Hepatocyte (in vitro differentiated cells): ENCODE measurements around the gene ZC3H4. TPM values are rescaled to one million over a fixed set of nuclear protein-coding genes. Genes with fewer than 3 reads are reported as not detected.

Source experiments
- DNase-seq: peaks from one replicate; pipeline ENCODE4 v3.0.0-alpha.2; 2016; ENCODE audit warnings: low spot score
- H2AFZ ChIP-seq: fragments of 200-600 bp; sonication (generic); 2 replicates; pipeline ENCODE4 v1.6.0; 2016; ENCODE audit warnings: antibody characterized with exemption, mild to moderate bottlenecking
- H3K27ac ChIP-seq: fragments of 200-600 bp; sonication (generic); 2 replicates; pipeline ENCODE4 v1.5.1; 2016; ENCODE audit warnings: mild to moderate bottlenecking
- H3K27me3 ChIP-seq: fragments of 200-600 bp; sonication (generic); 2 replicates; pipeline ENCODE4 v1.6.1; 2016
- H3K36me3 ChIP-seq: fragments of 200-600 bp; sonication (generic); replicated peaks from 2 replicates; pipeline ENCODE4 v1.5.1; 2016; ENCODE audit warnings: low read depth; ENCODE audit not compliant: insufficient read depth
- H3K4me1 ChIP-seq: fragments of 200-600 bp; sonication (generic); 2 replicates; pipeline ENCODE4 v1.5.1; 2016; ENCODE audit warnings: mild to moderate bottlenecking, moderate library complexity; ENCODE audit not compliant: insufficient read depth
- H3K4me2 ChIP-seq: fragments of 200-600 bp; sonication (generic); 2 replicates; pipeline ENCODE4 v1.6.0; 2016
- H3K4me3 ChIP-seq: fragments of 200-600 bp; sonication (generic); 2 replicates; pipeline ENCODE4 v1.5.1; 2016; ENCODE audit warnings: mild to moderate bottlenecking
- H3K79me2 ChIP-seq: fragments of 200-600 bp; sonication (generic); 2 replicates; pipeline ENCODE4 v1.6.0; 2017; ENCODE audit warnings: mild to moderate bottlenecking
- H3K9me2 ChIP-seq: fragments of 200-600 bp; sonication (generic); replicated peaks from 2 replicates; pipeline ENCODE4 v1.6.0; 2017; ENCODE audit warnings: mild to moderate bottlenecking; ENCODE audit not compliant: insufficient read depth
- H3K9me3 ChIP-seq: fragments of 200-600 bp; sonication (generic); 2 replicates; pipeline ENCODE4 v1.5.1; 2016; ENCODE audit warnings: low read depth, mild to moderate bottlenecking
- H4K20me1 ChIP-seq: fragments of 200-600 bp; sonication (generic); 2 replicates; pipeline ENCODE4 v1.6.0; 2016; ENCODE audit warnings: mild to moderate bottlenecking; ENCODE audit not compliant: insufficient read depth, poor library complexity, severe bottlenecking
- CTCF ChIP-seq: fragments of 200-600 bp; sonication (generic); IDR thresholded peaks from 2 replicates; pipeline ENCODE4 v1.5.1; 2016; ENCODE audit warnings: antibody characterized with exemption, mild to moderate bottlenecking; ENCODE audit not compliant: poor library complexity
- EZH2 ChIP-seq: fragments of 200-600 bp; sonication (generic); IDR thresholded peaks from 2 replicates; pipeline ENCODE4 v1.6.1; 2016; ENCODE audit warnings: antibody characterized with exemption, mild to moderate bottlenecking, borderline replicate concordance
- EZH2phosphoT487 ChIP-seq: fragments of 200-600 bp; sonication (generic); IDR thresholded peaks from one replicate; pipeline ENCODE4 v1.6.1; 2018; ENCODE audit warnings: antibody characterized with exemption, mild to moderate bottlenecking, low read depth, moderate library complexity; ENCODE audit not compliant: unreplicated experiment, severe bottlenecking
- WGBS: methylation state at CpG from one replicate; pipeline ENCODE4 v1.1.6; 2016; ENCODE audit warnings: low lambda C conversion rate; ENCODE audit errors: missing lambda C conversion rate; 5-methylcytosine and 5-hydroxymethylcytosine counted together
- polyA plus RNA-seq: library from polyadenylated mRNA; unstranded; fragments of >200 nt; fragmentation: Nextera tagmentation; extraction: Ambion mirVana; gene quantifications from 2 replicates; pipeline ENCODE4 v1.2.1, GENCODE V29; 2016
- total RNA-seq: library from RNA; depleted of rRNA; stranded (reverse); fragments of >200 nt; gene quantifications from 2 replicates; pipeline ENCODE4 v1.2.3, GENCODE V29; 2014

The ZC3H4 gene
- total and polyA plus RNA-seq, 2 experiments from 2014 or later = 4.3 to 13.1 TPM

DNA sequence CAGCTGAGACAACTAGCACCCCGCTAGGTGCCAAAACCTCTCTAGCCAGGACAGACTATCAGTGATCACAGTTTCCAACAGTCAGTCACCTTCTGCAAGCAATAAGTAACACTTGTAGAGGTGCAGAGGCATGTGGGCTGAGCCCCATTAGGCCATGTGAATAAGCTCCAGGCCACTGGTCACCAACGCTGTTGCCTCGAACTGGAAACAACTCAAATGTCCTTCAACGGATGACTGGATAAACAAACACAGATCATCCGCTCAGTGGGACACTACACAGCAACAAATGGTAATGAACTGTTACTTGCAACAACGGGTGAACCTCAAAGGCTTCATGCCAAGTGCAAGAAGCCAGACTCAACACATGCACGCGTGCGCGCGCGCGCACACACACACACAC is 37.6 kb downstream of the ZC3H4 start:
- no peak overlapping the region for H3K4me3 ChIP-seq
- H3K79me2 ChIP-seq = peaks cover 21% of the 10 kb centered on the region
- no peaks in the 10 kb centered on the region for H4K20me1 ChIP-seq
- whole genome bisulfite sequencing = 94% methylated on average over 13 of the region's 13 CpGs
- H3K4me2 ChIP-seq = no peak overlapping the region
- H3K27ac ChIP-seq = no peak overlapping the region
- no peak overlapping the region for H2AFZ ChIP-seq
- no peaks in the 10 kb centered on the region for H3K36me3 ChIP-seq
- no peaks in the 10 kb centered on the region for H3K9me3 ChIP-seq
- TF ChIP-seq CTCF (no peak), EZH2 (no peak), EZH2phosphoT487 (no peak)
- H3K4me1 ChIP-seq = peaks cover 4% of the 10 kb centered on the region
- H3K27me3 ChIP-seq = no peaks in the 10 kb centered on the region
- H3K9me2 ChIP-seq = no peaks in the 10 kb centered on the region
- DNase-seq = no peak

GRCh38 chr19:47075179-47075810 is 38.3 kb downstream of the ZC3H4 start:
- no peaks in the 10 kb centered on the region for H3K27me3 ChIP-seq
- no peak for DNase-seq
- WGBS = 93% methylated on average over 15 of the region's 15 CpGs
- H3K9me3 ChIP-seq = no peaks in the 10 kb centered on the region
- no peak for TF ChIP-seq EZH2phosphoT487
- no peak for TF ChIP-seq CTCF
- H2AFZ ChIP-seq = no peak overlapping the region
- H3K4me1 ChIP-seq = peaks cover 4% of the 10 kb centered on the region
- H3K27ac ChIP-seq = no peak overlapping the region
- H3K36me3 ChIP-seq = no peaks in the 10 kb centered on the region
- no peak overlapping the region for H3K4me2 ChIP-seq
- H3K79me2 ChIP-seq = peaks cover 21% of the 10 kb centered on the region
- H3K4me3 ChIP-seq = no peak overlapping the region
- no peaks in the 10 kb centered on the region for H4K20me1 ChIP-seq
- H3K9me2 ChIP-seq = no peaks in the 10 kb centered on the region

DNA sequence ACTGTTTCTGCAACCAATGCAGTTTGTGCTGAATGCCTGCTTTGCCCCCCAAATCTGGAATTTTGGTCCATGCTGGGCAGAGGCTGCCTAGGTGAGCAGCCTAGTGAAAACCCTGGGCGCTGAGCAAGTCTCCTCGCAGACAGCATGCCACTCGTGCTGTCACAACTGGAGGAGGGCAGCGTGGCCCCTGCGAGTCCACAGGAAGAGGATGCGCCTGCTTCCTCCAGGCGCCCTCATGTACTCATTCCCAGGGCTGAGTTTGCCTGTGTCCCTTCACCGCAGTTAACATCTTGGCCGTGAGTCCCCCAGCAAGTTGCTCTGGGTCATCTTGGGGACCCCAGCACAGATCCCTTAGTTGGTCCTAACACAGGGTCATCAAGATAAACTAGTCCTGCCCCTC is 39.0 kb downstream of the ZC3H4 start:
- Histone ChIP-seq H3K36me3 (no peaks in the 10 kb centered on the region), H3K4me1 (peaks cover 1% of the 10 kb centered on the region), H2AFZ (no peak overlapping the region), H3K9me2 (no peaks in the 10 kb centered on the region), H3K79me2 (peaks cover 21% of the 10 kb centered on the region), H3K4me2 (no peak overlapping the region), H3K4me3 (no peak overlapping the region), H3K9me3 (no peaks in the 10 kb centered on the region), H4K20me1 (no peaks in the 10 kb centered on the region), H3K27me3 (no peaks in the 10 kb centered on the region), H3K27ac (no peak overlapping the region)
- no peak for DNase-seq
- TF ChIP-seq EZH2phosphoT487 (no peak), EZH2 (no peak), CTCF (no peak)
- WGBS = 99% methylated on average over 9 of the region's 9 CpGs
